Dedifferentiated amniotic fluid mesenchymal stem cell (primary cell): ENCODE data around the gene ERGIC1.
"Not testable (repeated sequence)": the region's sequence is repeated elsewhere in the genome, so short reads cannot be mapped to it uniquely, and the experiment has no call there.

Experiments
- DNase-seq: peaks from one replicate; pipeline ENCODE4 v3.0.0-alpha.2; 2016; ENCODE audit errors: extremely low spot score

The ERGIC1 gene

GRCh38 chr5:172800088-172800551, 33.9 kb upstream of the ERGIC1 start:
- peak; percentile 57 for DNase-seq

GRCh38 chr5:172801179-172801671, 32.8 kb upstream of the ERGIC1 start:
- DNase-seq: peak; percentile 91

- no peak for DNase-seq
Measured at GRCh38 chr5:172802112-172802511, 31.9 kb upstream of the ERGIC1 start.

- DNase-seq: no peak
Measured at GRCh38 chr5:172802567-172803176, 31.4 kb upstream of the ERGIC1 start.

- no peak for DNase-seq
Measured at GRCh38 chr5:172805018-172805683, 28.9 kb upstream of the ERGIC1 start.

- DNase-seq: no peak
Measured at GRCh38 chr5:172805736-172806255, 28.3 kb upstream of the ERGIC1 start.

GRCh38 chr5:172806897-172807672, 27.0 kb upstream of the ERGIC1 start:
- DNase-seq: peak; percentile 64

GRCh38 chr5:172807766-172808311, 26.2 kb upstream of the ERGIC1 start:
- DNase-seq: no peak

GRCh38 chr5:172809774-172810173, 24.3 kb upstream of the ERGIC1 start:
- DNase-seq: no peak

- not testable (repeated sequence) for DNase-seq
Measured at GRCh38 chr5:172810996-172811395, 23.1 kb upstream of the ERGIC1 start.

- DNase-seq: no peak
Measured at GRCh38 chr5:172815631-172816030, 18.4 kb upstream of the ERGIC1 start.

GRCh38 chr5:172816925-172817562, 17.0 kb upstream of the ERGIC1 start:
- peak; percentile 67 for DNase-seq

- DNase-seq: no peak
Measured at GRCh38 chr5:172817664-172818063, 16.4 kb upstream of the ERGIC1 start.

GRCh38 chr5:172818081-172818480, 16.0 kb upstream of the ERGIC1 start:
- no peak for DNase-seq

- no peak for DNase-seq
Measured at GRCh38 chr5:172819569-172819968, 14.5 kb upstream of the ERGIC1 start.

- DNase-seq: no peak
Measured at GRCh38 chr5:172820046-172820767, 13.8 kb upstream of the ERGIC1 start.

- no peak for DNase-seq
Measured at GRCh38 chr5:172821340-172821985, 12.6 kb upstream of the ERGIC1 start.

GRCh38 chr5:172823840-172824362, 10.2 kb upstream of the ERGIC1 start:
- DNase-seq: no peak

GRCh38 chr5:172825610-172826204, 8.3 kb upstream of the ERGIC1 start:
- no peak for DNase-seq

GRCh38 chr5:172827841-172828240, 6.2 kb upstream of the ERGIC1 start:
- no peak for DNase-seq
